ENCODE data around the gene HEXIM2.
A peak's percentile ranks its signal among the peaks of the same experiment; 100 is the strongest.

The HEXIM2 gene

DNA sequence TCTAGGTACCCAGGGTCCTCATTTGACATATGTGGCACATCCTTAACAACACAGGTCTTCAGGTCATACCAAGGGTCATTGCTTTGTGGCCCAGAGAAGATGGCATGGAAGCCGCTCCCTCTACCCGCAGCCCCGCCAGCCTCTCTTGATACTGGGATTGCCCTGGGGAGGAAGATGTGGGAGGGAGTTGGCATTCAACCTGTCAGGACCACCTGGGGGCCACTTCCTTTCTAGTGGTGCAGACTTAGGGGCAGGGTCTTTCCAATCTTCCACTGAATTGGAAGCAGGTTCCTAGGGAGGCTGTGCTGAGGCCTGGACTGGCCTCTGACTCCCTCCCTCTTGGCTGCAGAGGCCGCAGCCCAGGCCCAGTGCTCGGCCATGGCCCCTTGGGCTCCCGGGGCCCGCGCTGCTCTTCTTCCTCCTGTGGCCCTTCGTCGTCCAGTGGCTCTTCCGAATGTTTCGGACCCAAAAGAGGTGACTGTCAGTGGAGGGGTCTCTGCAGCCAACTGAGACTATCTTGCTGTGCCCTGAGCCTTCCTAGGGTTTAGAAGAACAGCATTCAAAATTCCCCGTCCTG, 18.5 kb upstream of the HEXIM2 start:
- FAIRE-seq = no peak
- DNase-seq (ENCODE audit: insufficient read length, low spot score) = no peak

DNA sequence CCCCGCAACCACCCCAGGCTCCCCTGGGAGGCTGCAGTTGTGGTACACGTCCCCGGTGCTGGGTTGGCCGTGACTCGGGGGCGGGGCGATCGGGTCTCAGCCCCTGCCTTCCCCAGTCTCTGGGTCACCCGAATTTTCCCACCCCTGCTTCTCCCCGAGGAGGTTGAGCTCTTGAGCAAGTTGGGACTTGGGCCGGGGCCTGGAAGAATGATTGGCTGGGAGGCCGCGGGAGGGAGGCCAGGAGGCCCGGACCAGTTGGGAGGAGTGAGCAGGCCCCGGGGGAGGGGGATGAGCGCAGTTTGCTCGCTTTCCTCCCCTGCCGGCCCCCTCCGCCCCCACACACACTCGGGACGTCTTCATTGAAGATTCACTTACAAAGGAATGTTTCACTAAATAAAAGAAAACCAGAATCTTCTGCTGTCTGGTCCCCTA, 17.9 kb upstream of the HEXIM2 start:
- no peak for DNase-seq (ENCODE audit: insufficient read length, low spot score)
- FAIRE-seq = no peak

DNA sequence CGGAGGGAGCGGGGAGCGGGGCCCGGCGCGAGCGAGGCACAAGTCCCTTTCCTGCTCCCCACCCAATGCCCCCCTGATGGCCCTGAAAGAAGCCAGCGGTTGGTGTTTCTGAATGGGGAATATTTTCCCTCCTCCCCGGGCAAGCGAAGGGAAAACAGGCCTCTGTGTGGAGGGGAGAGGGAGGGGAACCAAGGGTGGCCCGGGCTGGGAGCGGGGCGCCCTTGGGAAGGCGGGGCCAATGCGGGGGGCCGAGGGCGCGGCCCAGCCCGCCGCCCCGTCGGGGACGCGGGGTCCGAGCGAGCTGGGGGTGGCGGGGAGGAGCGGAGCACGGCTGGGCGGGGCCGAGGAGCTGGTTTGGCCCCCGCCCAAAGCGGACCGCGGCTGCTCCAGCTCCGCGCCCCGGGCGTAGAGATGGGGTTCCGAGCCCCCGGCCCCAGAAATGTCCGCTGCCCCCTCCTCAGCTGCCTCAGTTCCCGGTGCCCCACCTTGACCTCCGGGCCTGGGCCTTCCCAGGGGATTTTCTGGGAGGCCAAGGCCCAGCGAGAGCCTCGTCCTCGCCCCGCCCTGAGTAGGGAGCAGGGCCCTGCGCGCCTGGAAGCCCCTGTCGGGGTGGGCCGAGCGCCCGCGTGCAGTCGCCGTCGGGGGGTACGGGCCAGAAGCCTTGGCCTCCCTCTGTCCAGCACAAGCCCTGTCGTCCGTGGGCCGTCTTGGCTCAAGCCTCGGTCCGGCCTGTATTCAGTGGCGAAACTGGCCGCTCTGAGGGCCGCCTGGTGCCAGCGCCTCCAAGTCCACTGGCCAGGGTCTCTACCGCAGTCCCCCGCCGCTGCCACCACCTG, 17.3 kb upstream of the HEXIM2 start:
- FAIRE-seq (no peak), DNase-seq (ENCODE audit: insufficient read length, low spot score) (no peak)

DNA sequence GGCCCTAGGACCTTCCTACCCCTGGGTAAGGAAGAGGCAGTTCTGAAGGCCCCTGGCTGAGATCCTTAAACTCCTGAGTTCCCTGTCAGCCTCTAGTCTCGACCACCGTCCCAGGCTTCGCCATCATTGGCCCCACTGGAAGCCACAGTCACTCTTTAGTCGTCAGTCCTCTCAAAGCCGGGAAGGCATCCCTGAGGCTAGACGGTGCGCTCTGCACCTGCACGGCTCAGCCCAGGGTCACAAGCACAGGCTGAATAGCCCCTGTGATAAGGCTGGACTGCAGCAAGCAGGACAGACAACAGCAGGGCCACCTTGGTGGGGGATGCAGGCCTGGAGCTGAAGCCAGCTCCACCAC, 16.7 kb upstream of the HEXIM2 start:
- no peak for FAIRE-seq
- DNase-seq (ENCODE audit: insufficient read length, low spot score) = no peak

DNA sequence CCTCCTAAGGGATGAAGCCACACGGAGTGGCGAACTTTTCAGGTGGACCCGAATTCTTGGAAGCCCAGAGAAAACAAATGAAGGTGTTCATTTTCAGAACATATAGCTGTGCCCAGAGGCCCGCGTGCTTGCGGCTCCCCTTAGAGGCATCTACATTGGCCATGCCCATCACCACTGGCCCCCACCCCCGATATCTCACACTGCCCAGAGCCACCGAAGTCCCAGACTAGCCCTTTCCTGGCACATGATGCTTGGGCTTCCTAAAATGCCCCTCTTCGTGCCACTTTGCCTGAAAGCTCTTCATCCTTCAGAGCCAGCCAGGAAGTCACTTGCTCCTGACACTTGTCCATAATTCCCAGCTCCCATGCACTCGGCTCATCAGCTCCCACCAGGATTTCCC, 15.5 kb upstream of the HEXIM2 start:
- FAIRE-seq = no peak
- no peak for DNase-seq (ENCODE audit: insufficient read length, low spot score)

DNA sequence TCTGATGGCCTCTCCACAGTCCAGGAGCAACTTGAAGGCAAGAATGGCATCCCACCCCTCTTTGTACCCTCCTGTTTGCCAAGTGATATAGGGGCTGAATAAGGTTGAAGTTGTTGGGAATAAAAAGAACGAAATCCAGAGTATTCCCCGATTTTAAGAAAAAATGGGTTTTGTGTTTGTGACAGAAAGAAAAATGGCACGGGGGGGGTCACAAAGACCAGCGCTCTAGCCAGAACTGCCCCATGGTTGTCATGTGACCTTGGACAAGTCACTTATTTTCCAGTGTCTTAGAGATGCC, 15.1 kb upstream of the HEXIM2 start:
- FAIRE-seq = no peak
- no peak for DNase-seq (ENCODE audit: insufficient read length, low spot score)

DNA sequence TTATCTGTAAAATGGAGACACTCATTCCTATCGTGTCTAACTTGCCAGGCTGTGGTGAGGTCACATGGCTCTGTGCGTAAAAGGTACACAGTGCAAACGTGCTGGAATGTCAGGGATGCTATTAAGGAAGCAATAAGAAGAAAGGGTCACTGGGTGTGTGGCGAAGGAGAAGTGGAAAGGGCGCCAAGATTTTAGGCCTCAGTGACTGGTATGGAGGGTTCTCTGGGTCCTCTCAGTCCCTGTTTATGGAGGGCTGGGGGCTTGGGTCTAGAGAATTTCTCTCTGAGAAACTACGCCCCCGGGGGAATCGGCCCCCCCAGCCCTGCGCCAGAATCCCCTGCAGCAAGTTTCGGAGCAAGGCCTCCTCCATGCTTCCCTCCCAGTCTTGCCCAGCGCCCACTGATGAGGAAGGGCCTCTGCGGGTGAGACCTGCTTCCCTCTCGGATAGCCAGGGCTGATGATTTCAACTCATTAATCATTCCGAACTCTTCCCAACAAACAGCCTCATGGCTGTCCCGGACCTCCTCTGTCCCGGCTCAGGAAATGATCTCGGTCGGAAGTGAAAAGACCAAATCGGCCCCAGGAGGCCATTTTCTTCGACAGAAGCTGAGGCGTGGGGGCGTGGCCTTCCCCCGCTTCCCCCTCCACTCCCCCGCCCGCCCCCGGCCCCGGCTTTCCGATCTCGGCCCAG, 14.6 kb upstream of the HEXIM2 start:
- DNase-seq (ENCODE audit: insufficient read length, low spot score) (peak; percentile 73), FAIRE-seq (no peak)

DNA sequence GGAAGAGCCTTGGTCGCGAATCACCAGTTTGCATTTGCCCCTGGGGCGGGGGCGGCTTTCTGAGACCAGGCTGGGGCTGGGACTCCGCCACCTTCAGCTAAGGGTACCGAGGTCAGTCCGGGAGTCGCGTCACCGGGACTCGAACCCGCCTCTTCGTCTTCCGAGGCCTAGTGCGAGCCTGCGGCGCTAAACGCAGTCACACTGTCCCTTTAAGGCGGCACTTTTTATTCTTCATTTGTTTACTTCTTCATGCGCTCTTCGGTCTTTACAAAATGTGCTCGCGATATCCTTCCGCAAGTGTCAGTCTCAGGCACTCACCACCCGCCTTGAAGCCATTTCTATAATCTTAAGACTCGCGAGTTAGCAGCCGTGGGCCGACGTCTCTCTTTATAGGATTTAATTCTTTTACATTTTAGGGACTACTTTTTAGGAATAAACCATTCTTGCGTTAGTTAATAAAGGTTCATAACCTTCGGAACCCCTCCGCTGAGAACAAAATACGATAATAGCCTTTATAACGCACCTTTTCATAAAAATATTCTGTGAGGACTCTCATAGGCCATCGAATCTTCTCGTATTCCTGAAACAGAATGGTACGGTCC, 14.0 kb upstream of the HEXIM2 start:
- DNase-seq (ENCODE audit: insufficient read length, low spot score) (peak; percentile 75), FAIRE-seq (no peak)

DNA sequence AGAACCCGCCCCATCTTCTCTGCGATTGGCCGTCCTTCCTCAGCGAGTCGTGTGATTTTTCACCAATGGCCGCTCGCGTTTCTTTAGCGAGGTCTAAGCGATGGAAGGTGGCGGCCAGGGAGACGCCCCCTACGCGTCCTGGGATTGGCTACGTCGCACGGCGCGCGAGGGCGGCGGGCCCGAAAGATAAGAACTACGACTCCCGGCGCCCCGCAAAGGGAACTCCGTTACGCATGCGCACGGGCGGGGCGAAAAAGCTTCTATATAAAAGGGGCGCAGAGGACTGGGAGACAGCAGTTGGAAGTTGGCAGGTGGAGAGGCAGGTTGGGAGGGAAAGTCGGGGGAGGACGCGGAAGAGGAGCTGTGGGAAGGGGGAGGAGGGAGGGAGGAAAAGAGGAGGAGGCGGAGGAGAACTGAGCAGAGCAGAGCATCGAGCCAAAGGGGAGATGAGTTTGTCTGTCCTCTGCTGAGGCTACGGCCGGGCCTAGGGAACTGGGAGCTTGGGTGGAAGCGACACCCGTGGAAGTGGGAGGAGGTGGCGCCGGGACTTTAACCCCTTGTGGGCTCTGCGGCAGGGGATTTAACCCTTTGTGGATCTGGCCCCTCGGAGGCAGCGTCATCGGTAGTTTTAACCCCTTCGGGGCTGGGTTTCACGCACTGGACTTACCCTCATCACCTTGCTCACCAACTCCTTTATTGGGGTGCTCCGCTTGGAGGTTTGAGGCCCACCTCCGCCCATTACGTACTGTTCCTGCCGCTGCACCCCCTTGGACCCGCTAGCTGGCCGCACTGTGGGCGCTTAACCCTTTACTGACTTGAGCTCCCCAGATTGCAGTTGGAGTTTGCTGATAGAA, 13.3 kb upstream of the HEXIM2 start, which contains the start of gene HEXIM1:
HEXIM1 (plus strand) TSS at position 293 of the 854 bp plus-strand sequence. CDS start 716 bp downstream, outside the sequence.
- peak; percentile 99 for DNase-seq (ENCODE audit: insufficient read length, low spot score)
- FAIRE-seq = peak; percentile 87

DNA sequence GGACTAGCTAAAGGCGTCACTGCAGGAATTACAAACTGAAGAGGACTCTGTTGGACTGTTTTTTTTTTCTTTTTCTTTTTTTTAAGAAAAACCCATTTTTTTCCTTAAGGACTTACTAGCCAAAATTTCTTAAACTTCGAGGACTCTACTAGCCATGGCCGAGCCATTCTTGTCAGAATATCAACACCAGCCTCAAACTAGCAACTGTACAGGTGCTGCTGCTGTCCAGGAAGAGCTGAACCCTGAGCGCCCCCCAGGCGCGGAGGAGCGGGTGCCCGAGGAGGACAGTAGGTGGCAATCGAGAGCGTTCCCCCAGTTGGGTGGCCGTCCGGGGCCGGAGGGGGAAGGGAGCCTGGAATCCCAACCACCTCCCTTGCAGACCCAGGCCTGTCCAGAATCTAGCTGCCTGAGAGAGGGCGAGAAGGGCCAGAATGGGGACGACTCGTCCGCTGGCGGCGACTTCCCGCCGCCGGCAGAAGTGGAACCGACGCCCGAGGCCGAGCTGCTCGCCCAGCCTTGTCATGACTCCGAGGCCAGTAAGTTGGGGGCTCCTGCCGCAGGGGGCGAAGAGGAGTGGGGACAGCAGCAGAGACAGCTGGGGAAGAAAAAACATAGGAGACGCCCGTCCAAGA, 12.5 kb upstream of the HEXIM2 start:
- peak; percentile 87 for DNase-seq (ENCODE audit: insufficient read length, low spot score)
- peak; percentile 80 for FAIRE-seq

DNA sequence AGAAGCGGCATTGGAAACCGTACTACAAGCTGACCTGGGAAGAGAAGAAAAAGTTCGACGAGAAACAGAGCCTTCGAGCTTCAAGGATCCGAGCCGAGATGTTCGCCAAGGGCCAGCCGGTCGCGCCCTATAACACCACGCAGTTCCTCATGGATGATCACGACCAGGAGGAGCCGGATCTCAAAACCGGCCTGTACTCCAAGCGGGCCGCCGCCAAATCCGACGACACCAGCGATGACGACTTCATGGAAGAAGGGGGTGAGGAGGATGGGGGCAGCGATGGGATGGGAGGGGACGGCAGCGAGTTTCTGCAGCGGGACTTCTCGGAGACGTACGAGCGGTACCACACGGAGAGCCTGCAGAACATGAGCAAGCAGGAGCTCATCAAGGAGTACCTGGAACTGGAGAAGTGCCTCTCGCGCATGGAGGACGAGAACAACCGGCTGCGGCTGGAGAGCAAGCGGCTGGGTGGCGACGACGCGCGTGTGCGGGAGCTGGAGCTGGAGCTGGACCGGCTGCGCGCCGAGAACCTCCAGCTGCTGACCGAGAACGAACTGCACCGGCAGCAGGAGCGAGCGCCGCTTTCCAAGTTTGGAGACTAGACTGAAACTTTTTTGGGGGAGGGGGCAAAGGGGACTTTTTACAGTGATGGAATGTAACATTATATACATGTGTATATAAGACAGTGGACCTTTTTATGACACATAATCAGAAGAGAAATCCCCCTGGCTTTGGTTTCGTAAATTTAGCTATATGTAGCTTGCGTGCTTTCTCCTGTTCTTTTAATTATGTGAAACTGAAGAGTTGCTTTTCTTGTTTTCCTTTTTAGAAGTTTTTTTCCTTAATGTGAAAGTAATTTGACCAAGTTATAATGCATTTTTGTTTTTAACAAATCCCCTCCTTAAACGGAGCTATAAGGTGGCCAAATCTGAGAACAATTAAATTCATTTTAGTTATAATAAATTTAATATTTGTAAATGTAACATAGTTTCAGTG, 11.7 kb upstream of the HEXIM2 start:
- DNase-seq (ENCODE audit: insufficient read length, low spot score) (no peak), FAIRE-seq (no peak)

DNA sequence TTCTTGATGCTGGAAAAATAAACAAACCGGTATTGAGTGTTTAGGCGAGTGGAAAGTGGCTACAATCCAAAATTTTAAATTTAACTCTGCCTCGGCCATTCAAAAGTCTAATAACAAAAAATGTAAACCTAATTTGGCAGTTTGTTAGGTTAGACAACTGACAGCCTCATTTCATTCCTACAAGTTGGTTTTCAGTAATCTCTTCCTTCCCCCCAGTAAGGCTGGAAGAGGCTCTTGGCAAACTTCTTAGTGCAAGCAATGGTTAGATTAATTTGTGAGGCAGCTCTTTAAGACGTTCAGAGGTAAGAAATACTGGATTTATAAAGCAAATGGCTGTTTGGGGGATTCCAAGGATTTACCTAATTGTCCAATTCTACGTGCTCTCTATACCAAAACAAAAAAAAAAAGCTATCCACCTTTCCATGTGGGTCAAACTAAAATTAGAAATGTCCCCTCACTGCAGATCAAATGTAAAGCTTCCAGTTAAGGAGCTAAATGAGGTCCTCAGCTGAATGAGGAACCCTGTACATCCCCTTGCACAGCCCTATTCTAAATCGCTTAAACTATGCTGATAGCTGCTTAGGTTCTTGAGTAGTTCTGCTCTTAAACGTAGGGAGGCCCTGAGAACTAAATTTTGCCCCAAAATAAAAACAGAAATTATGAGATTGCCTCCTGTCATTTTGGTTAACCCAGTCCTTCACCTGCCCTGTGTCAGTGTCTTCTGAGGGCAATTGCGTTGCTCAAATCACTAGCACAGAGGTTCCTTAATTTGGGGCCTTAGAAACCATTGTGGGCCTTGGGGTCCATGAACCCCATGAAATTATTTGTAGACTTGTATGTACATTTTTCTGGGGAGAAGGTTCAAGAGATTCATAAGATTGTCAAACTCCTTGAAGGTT, 10.5 kb upstream of the HEXIM2 start:
- FAIRE-seq (no peak), DNase-seq (ENCODE audit: insufficient read length, low spot score) (no peak)

DNA sequence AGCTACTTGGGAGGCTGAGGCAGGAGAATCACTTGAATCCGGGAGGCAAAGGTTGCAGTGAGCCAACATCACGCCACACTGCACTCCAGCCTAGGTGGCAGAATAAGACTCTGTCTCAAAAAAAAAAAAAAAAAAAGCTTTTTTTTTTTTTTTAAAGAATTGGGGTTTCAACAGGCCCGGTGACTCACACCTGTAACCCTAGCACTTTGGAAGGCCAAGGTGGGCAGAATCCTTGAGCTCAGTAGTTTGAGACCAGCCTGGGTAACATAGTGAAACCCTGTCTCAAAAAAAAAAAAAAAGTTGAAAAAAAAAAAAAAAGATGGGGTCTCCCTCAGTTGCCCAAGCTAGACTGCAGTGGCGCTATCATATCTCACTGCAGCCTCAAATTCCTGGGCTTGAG, 6.6 kb upstream of the HEXIM2 start:
- FAIRE-seq = no peak
- no peak for DNase-seq (ENCODE audit: insufficient read length, low spot score)

DNA sequence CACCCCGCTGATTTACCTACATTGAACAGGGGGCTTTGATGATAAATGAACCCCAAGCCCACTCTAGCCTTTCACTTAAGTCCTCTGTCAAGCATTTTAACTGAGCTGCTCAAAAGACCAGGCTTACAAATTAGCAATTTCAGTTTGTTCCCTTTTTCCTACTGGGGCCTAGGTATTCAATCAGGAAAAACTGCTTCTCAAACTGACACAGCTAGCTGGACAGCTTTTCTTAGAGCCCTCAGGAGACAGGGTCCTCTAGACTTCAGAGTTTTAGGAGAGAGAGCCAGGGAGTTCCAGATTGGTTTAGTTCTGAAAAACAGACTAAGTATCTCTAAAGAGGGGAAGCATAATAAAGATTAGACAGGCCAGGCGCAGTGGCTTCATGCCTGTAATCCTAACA, 6.2 kb upstream of the HEXIM2 start:
- DNase-seq (ENCODE audit: insufficient read length, low spot score) = no peak
- no peak for FAIRE-seq

DNA sequence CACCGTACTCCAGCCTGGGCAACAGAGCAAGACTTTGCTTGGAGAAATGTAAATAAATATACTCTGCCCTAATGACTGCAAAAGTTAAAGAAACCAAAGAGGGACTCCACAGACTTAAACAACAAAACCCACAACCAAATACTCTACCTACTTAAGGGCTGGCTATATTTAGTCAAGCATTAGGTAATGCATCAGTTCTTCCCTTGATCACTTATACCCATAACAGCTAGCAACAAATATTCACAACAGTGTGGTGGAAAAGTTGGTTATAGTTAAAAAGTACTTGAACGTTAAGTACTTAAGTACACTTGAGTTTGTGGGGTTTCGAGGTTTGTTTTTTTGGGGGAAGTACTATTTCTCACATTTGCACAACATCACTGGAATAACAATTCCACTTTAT, 5.4 kb upstream of the HEXIM2 start:
- FAIRE-seq (no peak), DNase-seq (ENCODE audit: insufficient read length, low spot score) (no peak)

DNA sequence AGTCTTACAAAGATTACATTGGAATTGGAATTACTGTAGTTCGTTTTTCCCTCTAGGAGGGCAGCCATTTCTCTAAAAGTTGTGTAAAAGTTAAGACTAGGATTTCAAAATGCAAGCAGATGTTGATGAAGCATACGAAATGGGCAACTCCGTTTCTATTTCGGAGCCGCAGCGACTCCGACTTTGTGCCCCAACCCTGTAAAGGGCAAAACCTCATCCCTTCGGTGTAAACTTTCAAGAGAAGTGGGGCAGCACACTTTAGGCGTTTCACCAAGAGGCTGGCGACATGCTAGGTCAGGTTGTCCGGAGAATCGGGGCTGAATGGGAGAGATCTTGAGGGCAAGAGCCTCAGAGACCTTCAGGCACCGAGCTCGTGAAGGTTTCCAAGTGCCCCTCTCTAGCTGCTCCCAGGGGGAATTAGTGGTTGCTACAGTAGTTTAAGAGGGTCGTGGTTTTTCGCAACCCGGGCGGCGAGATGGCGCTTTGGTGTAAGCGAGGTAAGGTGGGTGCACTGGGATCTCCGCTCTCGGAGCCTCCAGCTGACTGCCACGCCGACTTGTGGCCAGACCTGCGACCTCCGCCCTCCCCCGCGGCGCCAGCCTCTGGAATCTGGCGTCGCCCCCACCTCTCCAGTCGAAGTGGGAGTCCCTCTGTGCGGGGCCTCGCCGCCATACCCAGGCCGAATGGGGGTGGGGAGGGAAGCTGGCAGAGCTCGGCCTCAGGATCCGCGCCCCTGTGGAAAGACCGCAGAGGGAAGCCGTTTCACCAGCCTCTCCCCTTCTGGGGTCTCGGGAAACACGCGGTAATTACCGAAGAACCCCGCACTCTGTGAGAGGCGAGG, 1.0 kb upstream of the HEXIM2 start:
- DNase-seq (ENCODE audit: insufficient read length, low spot score) = peak; percentile 78
- FAIRE-seq = peak; percentile 83

DNA sequence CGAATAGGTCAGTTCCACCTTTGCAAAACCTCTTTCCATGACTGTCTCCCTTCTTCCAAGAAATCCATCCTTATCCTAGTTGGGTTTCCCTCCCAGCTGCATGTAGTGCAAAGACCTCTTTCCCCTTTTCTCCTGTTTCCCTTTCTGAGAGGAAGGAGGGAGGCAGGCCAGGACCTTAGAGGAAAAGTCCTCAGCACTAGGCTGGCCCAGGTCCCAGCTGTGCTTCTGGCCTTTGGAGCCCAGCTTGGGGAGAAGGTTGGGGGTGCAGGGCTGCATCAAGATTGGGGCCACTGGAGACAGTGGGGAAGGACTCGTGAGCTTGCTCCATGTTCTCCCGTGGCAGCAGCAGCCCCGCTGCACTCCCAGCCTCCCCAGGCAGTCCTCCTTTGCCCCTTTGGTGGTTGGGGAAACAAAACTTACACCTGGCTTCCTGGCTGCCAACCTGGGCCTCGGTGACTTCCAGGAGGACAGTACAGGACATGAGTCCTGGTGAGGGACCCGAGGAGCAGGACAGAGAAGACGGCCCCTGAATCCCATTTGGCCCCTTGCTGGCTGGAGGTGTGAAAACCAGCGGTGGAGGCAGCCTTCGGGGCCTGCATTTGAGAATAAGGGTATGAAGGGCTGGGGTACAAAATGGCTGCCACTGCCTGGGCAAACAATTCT, 481 bp downstream of the HEXIM2 start:
- no peak for FAIRE-seq
- DNase-seq (ENCODE audit: insufficient read length, low spot score) = no peak

Data from HTR-8/SVneo (cell line).